Inferior parietal cortex (tissue), 1 donor: ENCODE data around the gene ZMYND8.
"Not testable (repeated sequence)": the region's sequence is repeated elsewhere in the genome, so short reads cannot be mapped to it uniquely, and the experiment has no call there.

Source experiments
- DNase-seq: peaks from one replicate; pipeline ENCODE4 v3.0.0-alpha.2; 2016; ENCODE audit errors: extremely low spot score

Gene ZMYND8

DNA sequence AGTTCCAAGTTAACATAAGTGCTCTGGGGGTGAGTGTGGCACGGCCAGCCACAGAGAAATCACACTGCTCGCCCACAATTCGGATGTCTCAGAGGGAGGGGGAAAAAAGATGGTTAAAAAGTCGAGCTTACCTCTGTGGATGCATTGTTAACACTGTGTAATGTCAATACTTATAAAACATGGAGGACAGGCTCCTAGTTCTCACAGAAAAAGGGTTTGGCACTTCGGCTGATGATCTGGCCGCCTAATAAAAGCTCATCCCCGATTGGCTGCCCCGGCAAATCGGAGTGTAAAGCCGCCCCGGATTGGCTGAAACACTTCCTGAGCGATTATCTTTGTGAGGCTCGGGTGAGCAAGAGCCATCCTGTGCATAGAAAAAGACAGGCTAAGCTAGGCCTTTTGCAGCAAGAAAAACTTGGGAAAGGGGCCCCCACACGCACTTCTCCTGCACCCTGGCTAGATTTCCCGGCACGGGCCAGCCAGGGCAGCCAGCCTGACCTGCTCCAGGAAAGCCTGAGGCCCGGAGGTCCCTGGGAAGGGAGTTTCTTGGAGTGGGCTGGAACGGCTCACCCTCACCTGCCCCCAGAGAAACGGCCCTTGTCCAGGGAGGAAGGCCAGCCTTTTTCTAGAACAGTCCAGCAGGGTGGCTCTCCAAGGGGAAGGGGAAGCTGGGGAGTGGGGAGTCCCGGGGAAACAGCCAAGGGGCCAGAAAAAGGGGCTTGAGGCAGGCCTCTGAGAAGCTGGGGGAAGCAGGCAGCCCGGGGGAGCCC lies at the start of gene ZMYND8:
Gene ZMYND8 (minus strand): TSS at position 174 of the 770 bp plus-strand sequence. CDS start 29 bp downstream, at position 145.
- peak; percentile 99 for DNase-seq

DNA sequence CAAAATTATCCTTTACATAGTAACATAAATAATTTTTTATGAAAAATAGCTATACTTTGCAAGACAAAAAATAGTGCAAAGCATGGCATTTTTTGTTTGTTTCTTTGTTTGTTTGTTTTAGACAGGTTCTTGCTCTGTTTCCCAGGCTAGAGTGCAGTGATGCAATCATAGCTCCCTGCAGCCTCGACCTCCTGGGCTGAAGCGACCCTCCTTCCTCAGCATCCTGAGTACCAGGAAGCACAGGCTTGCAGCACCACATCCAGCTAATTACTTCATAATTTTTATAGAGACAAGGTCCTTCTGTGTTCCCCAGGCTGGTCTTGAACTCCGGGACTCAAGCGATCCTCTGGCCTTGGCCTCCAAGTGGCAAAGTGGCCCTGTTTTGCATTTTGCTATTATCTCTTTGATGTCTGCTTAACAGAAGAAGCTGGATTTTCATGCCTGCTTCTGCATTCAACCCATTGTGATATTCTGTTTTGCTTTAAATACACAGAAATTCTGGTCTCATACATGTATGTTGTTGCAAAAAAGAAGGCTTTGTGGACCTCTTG lies 49.4 kb upstream of the ZMYND8 start:
- DNase-seq, result no peak

DNA sequence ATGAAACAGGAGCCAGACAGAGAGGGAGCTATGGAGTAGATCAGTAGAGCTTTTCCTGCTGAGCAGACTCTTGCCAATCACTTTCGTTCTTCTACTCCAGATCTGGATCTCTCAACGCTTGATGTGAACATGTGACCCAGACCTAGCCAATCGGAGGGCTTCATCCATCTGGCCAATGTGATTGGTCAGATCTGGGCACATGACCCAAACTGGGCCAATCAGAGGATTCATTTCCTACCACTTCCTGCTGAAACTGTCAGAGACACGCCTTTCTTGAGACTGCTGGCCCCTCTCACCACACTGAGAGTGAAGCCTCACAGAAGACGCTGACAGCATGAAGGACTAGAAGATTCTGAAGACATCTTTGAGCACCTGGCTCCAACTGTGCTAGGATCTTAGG lies 44.2 kb upstream of the ZMYND8 start:
- DNase-seq, result no peak

DNA sequence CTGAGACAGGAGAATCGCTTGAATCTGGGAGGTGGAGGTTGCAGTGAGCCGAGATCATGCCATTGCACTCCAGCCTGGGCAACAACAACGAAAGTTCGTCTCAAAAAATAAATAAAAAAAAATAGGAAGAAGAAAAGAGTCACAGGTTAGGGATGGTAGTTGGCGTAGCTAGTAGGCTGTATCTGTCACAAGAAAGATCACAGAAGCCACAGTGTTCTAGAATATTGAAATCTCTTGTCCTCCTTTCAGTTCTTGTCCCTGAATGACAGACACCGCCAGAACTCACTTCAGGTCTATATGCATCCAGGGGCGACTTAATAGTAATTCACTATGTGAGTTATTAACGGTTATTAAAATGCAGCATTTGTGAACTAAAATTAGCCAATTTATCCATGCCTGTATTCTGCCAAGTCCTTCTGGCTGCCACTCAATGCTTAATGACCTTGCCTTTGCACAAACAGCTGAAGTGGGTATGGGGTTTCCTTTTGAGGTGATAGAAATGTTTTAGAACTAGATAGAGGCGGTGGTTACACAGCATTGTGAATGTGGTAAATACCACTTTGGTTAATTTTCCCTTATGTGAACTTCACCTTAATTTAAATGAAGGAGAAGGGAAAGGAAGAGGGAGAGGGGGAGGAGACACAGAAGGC lies 41.3 kb upstream of the ZMYND8 start:
- no peak for DNase-seq

DNA sequence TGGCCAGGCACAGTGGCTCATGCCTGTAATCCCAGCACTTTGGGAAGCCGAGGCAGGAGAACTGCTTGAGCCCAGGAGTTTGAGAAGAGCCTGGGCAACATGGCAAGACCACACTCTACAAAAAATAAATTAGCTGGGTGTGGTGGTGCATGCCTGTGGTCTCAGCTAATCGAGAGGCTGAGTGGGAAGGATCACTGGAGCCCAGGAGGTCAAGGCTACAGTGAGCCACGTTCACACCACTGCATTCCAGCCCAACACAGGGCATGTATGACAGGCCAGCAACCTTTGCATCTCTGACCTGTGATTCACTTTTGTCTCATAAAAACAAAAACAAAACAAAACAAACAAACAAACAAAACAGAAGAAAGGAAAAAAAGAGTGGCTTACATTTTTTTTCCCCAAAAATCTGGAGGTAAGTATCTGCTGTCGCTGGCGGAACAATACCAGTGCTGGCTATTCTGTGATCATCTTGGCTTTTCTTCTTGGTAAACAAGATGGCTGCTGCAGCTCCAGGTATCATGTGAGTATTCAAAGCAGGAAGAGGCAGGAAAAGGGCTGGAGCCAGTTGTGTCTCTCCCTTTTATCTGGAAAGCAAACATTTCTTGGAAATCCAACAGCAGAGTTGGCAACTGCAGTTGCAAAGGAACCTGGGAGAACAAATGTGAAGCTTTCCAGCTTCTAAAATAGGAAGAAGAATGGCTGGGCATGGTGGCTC lies 40.4 kb upstream of the ZMYND8 start:
- no peak for DNase-seq

DNA sequence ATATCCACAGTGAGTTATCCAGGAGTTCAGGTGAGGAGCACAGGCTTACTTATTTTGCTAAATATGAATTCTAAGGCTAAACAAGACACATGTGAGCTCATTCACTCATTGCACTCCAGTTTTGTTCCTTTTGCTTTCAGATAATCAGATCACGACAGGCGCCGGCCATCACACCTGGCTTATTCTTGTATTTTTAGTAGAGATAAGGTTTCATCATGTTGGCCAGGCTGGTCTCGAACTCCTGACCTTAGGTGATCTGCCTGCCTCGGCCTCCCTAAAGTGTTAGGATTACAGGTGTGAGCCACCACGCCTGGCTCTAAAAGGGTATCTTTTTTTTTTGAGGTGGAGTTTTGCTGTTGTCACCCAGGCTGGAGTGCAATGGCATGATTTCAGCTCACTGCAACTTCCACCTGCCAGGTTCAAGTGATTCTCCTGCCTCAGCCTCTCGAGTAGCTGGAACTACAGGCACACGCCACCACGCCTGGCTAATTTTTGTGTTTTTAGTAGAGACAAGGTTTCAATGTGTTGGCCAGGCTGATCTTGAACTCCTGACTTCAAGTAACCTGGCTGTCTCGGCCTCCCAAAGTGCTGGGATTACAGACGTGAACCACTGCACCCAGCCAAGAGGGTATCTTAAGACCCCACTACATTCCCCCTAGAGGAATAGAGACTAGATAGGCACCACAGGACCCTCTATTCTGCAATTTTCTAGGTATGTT lies 37.5 kb upstream of the ZMYND8 start:
- DNase-seq, result not testable (repeated sequence)

DNA sequence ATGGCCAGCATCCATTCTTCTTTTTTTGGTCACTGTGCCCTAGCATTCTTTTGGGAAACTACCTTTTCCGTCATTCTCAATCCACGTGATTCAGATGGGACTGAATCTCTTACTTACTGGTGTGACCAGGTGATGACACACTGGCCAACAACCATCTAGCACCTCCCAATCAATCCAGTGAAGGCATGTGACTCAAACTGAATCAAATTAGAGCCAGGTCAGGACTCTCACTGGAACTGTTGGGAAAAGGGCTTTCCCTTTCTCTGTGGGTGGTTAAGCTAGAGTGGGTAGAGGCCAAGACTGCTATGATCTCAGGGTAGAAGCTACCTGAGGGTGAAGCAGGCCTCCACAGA lies 36.2 kb upstream of the ZMYND8 start:
- no peak for DNase-seq

DNA sequence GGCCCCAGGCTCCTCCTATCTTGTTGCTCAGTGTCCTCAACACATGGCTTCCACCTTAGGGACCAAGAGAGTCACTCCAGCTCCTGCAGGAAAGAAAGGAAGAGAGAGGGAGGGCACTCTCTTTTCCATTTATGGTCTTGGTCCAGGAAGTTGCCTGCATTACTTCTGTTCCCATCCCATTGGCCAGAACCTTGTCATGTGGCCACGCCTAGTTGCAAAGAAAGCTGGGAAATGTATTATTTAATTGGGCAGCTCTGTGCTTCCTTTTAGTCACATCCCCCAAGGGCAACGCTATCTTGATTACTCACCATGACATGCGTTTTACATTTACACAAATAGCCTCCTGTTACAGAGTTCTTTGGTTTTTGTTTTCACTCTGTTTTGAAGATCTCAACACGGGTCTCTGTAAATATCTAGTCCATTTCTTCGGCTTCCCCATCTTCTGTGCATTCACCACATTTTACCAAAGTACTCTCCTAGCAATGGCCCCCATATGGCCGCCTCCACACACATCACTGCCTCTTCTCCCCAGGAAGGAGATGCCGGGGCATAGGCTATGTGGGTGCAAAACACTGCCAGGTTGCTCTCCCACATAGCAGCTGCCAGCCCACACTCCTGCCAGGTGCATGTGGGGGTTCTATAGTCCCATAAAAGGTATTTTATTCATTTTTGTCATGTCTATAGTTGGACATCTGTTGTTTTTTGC lies 35.7 kb upstream of the ZMYND8 start:
- peak; percentile 72 for DNase-seq

DNA sequence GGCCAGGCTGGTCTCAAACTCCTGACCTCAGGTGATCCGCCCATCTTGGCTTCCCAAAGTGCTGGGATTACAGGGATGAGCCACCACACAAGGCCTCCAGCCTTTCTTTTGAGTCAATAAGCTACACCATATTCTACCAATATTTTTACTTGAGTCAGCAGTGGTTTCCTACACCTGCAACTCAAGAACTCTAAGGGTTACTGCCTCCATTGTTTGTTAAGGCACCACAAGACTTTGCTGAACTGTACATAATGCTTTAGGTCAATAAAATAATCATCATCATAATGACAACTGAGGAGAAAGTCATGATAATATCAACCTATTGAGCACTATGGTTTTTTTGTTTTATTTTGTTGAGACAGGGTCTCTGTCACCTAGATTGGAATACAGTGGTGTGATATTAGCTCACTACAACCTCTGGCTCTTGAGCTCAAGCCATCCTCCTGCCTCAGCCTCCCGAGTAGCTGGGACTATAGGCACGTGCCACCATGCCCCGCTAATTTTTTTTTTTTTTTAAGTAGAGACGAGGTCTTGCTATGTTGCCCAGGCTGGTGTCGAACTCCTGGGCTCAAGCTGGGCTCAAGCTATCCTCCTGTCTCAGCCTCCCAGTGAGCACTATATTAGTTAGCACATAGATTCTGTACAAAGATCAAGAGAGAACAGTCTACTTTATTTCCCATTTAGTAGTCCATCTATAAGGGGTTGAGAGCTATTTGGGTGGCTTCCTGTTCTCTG lies 34.9 kb upstream of the ZMYND8 start:
- DNase-seq, result no peak

DNA sequence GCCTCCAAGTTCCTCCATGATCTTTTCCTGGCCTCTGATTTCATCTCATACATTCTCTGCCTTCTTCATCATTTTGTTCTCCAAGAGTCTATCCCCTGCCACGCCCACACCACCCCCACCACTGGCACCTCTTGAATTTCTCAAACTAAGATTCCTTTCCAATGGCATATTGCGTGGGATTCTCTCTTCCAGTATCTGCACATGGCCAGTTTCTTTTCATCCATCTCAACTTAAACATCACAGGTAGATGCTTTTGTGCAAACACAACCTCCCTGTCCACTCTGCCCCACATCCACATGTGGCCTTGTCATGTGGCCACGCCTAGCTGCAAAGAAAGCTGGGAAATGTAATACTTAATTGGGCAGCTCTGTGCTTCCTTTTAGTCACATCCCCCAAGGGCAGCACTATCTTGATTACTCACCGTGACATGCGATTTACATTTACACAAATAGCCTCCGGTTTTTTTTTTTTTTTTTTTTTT lies 33.4 kb upstream of the ZMYND8 start:
- no peak for DNase-seq

DNA sequence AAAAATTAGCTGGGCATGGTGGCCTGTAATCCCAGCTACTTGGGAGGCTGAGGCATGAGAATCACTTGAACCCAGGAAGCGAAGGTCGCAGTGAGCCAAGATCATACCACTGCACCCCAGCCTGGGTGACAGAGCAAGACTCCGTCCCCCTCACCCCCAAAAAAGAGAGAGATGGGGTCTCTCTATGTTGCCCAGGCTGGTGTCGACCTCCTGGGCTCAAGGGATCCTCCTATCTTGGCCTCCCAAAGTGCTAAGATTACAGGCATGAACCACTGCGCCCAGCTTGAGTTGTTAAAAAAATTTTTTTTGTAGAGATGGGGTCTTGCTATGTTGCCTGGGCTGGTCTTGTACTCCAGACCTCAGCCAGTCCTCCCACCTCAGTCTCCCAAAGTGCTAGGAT lies 29.5 kb upstream of the ZMYND8 start:
- DNase-seq, result not testable (repeated sequence)

DNA sequence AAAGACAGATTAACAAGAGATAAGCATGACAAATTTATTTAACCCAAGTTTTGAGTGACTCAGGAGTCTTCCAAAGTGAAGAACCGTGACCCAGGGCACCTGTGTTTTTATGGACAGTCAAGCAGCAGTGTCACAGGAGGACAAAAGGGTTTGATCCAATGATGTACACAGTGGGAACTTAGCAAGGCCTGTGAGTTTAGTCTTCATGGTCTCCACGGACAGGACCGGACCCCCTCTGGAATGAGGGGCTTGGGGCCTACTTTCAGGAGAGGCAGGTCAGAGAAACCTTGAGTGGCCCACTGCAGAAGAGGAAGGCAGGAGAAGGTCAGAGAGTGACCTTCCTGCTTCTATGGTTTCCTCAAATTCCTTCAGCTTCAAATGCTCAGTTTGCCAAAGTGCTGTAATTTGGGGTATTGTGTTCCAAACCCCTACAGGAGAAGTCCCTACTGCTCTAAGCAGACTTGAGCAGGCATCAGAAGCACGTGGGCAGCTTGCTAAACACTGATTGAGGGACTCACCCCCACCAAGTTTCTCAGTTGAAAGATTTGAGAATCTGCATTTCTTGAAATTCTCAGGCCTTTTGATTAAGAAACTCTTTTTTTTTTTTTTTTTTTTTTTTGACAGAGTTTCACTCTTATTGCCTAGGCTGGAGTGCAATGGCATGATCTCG lies 26.4 kb upstream of the ZMYND8 start:
- no peak for DNase-seq

DNA sequence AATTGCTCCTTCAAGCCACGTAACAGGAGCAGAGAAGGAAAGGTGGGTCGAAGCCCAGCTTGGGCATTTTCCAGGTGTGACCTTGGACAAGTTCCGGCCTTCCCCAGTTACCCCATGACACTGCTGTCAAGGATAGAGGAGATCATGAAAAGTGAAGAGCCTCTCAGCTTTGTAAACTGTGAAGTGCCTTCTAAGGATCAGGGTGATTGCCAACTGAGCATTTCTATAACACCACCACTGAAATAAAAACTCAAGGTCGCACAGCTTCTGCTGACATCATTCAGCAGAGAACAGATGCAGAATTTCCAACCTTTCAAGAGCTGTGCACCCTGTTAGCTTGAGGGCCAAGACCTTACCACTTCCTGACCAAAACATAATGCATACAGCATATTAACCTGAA lies 24.0 kb upstream of the ZMYND8 start:
- DNase-seq, result no peak

DNA sequence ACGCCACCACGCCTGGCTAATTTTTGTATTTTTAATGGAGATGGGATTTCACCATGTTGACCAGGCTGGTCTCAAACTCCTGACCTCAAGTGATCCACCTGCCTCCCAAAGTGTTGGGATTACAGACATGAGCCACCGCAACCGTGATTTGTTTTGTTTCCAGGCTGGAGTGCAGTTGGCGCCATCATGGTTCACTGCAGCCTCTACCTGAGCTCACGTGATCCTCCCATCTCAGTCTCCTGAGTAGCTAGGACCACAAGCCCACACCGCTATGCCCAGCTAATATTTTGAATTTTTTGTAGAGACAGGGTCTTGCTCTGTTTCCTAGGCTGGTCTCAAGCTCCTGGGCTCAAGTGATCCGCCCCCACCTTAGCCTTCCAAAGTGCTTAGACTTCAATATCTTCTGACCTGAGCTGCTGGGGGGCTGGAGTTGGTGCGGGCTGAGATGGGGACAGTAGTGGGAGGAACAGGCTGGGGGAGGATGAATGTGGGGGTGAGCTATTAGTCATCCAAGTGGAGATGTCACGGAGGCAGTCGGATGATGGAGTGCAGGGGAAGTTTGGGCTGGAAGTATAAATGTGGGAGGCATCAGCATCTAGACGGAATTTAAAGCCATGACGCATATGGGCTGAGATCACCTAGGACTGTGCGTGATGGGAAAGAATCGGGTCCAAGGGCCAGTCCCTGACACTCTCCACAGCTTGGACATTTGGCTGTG lies 23.1 kb upstream of the ZMYND8 start:
- DNase-seq, result no peak

DNA sequence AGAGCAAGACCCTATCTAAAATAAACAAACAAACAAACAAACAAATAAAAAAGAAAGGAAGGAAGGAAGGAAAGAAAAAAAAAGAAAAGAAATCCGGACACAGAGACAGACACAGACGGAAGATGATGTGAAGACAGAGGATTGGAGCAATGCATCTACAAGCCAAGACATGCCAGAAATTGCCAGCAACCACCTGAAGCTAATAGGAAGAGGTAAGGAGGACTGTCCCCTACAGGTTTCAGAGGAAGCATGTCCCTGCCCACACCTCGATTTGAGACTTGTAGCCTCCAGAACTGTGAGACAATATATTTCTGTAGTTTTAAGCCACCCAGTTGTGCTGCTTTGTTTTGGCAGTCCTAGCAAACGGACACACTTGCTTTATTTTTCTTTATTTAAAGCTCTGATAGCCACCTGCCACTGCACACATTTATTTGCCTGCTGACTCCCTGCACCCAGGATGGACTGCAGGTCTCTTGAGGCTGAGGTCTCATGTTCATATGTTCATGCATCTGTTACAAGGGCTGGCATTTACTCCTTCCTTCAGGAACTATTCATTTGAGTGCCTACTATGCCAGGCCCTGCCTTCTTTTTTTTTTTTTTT lies 20.7 kb upstream of the ZMYND8 start:
- no peak for DNase-seq

DNA sequence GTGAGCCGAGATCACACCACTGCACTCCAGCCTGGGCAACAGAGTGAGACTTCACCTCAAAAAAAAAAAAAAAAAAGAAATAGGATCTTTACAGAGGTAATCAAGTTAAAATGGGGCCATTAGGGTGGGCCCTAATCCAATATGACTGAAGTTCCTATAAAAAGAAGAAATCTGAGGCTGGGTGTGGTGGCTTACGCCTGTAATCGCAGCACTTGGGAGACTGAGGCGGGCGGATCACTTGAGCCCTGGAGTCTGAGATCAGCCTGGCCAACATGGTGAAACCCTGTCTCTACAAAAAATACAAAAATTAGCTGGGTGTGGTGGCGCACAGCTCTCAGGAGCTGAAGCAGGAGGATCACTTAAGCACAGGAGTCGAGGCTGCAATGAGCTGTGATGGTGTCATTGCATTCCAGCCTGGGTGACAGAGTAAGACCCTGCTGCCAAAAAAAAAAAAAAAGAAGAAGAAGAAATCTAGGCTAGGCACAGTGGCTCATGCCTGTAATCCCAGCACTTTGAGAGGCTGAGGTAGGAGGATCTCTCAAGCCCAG lies 19.7 kb upstream of the ZMYND8 start:
- not testable (repeated sequence) for DNase-seq

DNA sequence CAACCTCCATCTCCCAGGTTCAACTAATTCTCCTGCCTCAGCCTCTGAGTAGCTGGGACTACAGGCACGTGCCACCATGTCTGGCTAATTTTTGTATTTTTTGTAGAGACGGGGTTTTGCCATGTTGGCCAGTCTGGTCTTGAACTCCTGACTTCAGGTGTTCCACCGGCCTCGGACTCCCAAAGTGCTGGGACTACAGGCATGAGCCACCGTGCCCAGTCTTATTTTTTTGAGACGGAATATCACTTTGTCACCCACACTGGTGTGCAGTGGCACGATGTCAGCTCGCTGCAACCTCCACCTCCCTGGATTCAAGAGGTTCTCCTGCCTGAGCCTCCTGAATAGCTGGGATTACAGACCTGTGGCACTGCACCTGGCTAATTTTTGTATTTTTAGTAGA lies 17.6 kb upstream of the ZMYND8 start:
- not testable (repeated sequence) for DNase-seq

DNA sequence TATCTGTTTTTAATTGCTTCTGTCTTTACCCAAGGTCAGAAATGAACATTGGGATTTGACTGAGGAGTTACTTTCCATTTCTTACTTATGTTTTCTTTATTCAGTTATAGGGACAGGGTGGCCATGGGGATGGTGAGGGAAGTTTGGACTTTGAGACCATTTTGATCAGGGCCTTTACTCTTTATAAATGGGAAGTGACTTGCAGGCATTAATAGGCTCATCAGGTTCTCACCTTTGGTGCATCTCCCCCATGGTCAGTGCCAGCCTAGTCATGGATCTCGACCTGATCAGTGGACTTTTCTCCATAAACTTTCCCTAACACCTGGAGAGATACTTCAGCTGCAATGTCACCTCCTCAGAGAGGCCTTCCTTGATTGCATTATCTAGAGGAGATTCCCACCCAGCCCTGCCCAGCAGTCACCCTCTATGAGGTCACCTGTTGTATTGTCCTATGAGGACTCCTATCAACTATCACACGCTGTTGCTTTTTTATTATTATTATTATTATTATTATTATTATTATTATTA lies 16.8 kb upstream of the ZMYND8 start:
- DNase-seq, result no peak
